HUES6 (cell line): Measurements from ENCODE around the gene PROP1.
"Not testable (repeated sequence)": the region's sequence is repeated elsewhere in the genome, so short reads cannot be mapped to it uniquely, and the experiment has no call there.

Experiments used
- H3K27ac ChIP-seq: 2 replicates; pipeline ENCODE4 v1.7.0; 2013; ENCODE audit warnings: low read depth, mild to moderate bottlenecking, low read length, inconsistent platforms
- H3K27me3 ChIP-seq: 2 replicates; pipeline ENCODE4 v1.6.1; 2013; ENCODE audit warnings: low read length; ENCODE audit not compliant: control insufficient read depth, insufficient read depth
- H3K36me3 ChIP-seq: 2 replicates; pipeline ENCODE4 v1.6.1; 2013; ENCODE audit warnings: low read length; ENCODE audit not compliant: control insufficient read depth, insufficient read depth
- H3K4me1 ChIP-seq: 2 replicates; pipeline ENCODE4 v1.6.1; 2013; ENCODE audit warnings: low read length; ENCODE audit not compliant: control insufficient read depth, insufficient read depth
- H3K4me3 ChIP-seq: 2 replicates; pipeline ENCODE4 v1.5.1; 2013; ENCODE audit warnings: low read depth, low read length
- H3K9ac ChIP-seq: one replicate; pipeline ENCODE4 v1.6.1; 2013; ENCODE audit warnings: mild to moderate bottlenecking, low read length
- H3K9me3 ChIP-seq: 2 replicates; pipeline ENCODE4 v1.6.1; 2013; ENCODE audit warnings: low read depth, low read length; ENCODE audit not compliant: control insufficient read depth, insufficient read depth

The PROP1 gene

DNA sequence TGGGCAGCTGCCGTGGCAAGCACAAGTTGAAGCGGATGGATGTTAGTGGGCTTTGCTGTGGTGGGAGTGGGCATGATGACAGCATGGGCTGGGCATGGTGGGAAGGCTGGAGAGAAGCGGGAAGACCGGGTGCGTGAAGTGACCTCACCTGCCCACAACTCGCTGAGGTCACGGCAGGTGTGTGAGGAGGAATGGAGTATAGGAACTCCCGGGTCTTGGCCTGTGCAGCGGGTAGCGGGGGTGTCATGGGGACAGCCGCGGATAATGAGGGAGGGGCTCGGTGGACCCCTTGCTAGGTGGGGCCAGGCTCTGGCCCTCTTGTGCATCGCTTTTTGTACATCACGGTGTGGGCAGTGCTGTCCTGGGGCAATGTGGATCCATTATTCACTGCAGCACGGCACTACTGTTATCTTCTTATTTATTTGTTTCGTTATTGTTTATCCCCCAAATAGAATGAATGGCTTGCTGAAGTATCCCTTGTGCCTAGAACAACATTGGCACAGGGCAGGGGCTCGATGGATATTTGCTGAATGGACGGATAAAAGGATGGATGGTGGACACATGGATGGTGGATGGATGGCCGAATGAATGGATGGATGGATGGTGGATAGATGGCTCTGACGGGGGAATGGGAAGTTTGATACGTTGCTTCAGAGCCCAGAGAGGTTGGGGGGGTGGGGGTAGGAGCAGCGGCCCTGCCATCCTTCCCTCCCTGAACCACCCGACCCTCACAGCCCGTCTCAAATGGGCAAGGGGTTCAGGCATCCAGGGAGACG is 14.6 kb downstream of the PROP1 start:
- no peak overlapping the region for H3K4me3 ChIP-seq
- no peak overlapping the region for H3K9ac ChIP-seq
- no peaks in the 10 kb centered on the region for H3K9me3 ChIP-seq
- no peak overlapping the region for H3K27ac ChIP-seq
- peaks cover 4% of the 10 kb centered on the region; the same call in 1 of the 2 replicates for H3K4me1 ChIP-seq
- H3K36me3 ChIP-seq = no peaks in the 10 kb centered on the region
- peaks cover 14% of the 10 kb centered on the region; the same call in 1 of the 2 replicates for H3K27me3 ChIP-seq

DNA sequence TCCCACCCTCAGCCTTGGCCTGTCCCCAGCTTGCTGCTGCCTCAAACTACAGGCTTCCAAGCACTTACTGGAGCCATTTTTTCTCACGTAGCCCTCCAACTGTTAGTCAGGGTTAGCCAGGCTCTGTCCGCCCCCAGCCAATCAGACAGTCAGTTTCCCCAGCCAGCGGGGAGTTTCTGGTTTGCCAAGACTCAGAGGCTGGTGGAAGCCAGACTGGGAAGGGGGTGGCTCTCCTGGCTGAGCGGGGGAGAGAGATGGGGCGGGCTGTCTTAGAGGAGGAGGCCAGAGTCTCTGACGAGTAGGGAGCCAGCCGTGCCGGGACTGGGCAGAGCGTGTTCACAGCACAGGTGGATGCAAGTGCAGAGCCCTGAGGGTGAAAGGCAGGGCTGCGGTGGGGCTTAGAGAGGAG is 15.3 kb downstream of the PROP1 start:
- Histone ChIP-seq H3K27ac (no peak overlapping the region), H3K27me3 (peaks cover 14% of the 10 kb centered on the region; the same call in 1 of the 2 replicates)

DNA sequence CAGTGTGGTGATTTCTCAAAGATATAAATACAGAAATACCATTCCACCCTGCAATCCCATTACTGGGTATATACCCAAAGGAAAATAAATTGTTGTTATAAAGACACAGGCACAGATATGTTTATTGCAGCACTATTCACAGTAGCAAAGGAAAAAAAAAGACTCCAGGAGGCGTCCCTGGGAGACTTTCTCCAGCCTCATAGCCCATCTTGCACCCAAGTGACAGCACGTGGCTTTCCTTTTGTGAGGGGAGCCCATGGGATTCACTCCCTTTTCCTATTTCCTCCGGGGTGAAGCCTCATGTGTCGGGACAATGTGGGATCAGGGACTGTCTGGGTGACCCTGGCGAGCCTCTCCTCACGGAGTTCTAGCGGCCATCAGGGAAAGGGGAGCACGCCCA is 18.4 kb downstream of the PROP1 start:
- H3K4me1 ChIP-seq, H3K27ac ChIP-seq, H3K9me3 ChIP-seq, H3K36me3 ChIP-seq, H3K4me3 ChIP-seq, H3K9ac ChIP-seq, H3K27me3 ChIP-seq: not testable (repeated sequence)

More for the DNA sequence above, 15.3 kb downstream of the PROP1 start:
- no peaks in the 10 kb centered on the region for H3K36me3 ChIP-seq
- no peak overlapping the region for H3K9ac ChIP-seq
- H3K4me3 ChIP-seq = no peak overlapping the region
- H3K9me3 ChIP-seq = no peaks in the 10 kb centered on the region
- peaks cover 4% of the 10 kb centered on the region; the same call in 1 of the 2 replicates for H3K4me1 ChIP-seq

DNA sequence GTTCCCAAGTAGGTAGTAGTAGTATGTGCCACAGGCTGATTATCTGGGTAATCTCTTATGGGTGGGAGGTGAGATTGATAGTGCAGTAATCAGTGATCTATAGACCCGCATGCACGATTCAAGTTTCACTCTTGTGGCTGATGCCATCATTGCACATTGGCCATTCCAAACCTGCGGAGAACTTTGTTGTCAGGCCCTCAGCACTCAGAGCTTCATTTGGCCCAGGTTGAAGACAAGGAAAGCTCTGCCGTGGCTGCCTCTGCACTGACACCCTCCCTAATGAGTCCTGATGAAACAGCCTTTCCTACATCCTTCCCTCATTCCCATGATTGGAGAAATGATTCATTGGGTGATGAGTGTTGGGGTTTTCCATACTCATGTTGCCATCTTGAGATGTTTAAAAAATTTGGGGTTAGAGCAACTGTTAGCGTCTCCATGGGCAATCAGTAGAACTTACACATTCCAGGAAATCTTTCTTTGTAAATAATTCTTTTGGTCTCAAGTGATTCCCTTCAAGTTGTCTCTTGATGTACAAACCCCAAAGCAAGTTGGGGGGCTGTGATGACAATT is 22.9 kb downstream of the PROP1 start:
- H3K9ac ChIP-seq = no peak overlapping the region
- peaks cover 13% of the 10 kb centered on the region for H3K9me3 ChIP-seq
- H3K27ac ChIP-seq = no peak overlapping the region
- no peak overlapping the region for H3K4me3 ChIP-seq
- H3K27me3 ChIP-seq = no peaks in the 10 kb centered on the region
- no peaks in the 10 kb centered on the region for H3K4me1 ChIP-seq
- no peaks in the 10 kb centered on the region for H3K36me3 ChIP-seq

DNA sequence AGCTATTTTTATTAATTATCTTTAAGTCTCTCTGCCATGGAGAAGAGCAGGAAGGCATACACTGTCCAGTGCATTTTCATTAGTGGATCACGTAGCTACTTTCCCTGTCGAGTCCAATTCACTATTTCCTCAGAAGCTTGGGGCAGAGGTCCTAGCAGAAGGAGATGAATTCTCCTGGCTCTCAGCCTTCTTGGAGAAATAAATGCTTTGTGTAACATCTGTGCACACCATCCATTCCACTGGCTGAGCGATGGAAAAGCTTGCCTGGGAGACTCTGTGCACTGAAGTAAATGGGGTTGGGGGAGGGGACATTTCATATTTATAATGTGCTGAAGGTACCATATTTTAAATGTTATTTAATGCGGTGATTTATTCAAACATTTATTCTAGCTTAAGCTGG is 23.4 kb downstream of the PROP1 start:
- Histone ChIP-seq H3K4me3 (no peak overlapping the region), H3K36me3 (no peaks in the 10 kb centered on the region), H3K27ac (no peak overlapping the region), H3K9ac (no peak overlapping the region), H3K9me3 (peaks cover 13% of the 10 kb centered on the region), H3K27me3 (no peaks in the 10 kb centered on the region), H3K4me1 (no peaks in the 10 kb centered on the region)

DNA sequence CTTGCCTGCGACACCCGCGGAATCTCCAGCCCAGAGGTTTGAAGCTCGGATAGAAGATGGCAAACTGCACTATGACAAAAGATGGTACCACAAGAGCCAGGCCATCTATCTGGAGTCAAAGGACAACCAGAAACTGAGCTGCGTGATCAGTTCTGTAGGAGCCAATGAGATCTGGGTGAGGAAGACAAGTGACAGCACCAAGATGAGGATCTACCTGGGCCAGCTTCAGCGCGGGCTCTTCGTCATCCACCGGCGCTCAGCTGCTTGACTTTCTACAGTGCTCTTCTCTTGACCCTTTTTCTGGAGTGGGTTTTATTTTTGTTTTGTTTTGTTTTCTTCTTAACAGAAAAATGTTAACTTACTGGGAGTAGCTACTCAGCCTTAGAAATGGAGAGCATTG is 24.0 kb downstream of the PROP1 start:
- H3K4me1 ChIP-seq, H3K27me3 ChIP-seq, H3K4me3 ChIP-seq, H3K36me3 ChIP-seq, H3K27ac ChIP-seq, H3K9ac ChIP-seq: not testable (repeated sequence)
- peaks cover 13% of the 10 kb centered on the region for H3K9me3 ChIP-seq

DNA sequence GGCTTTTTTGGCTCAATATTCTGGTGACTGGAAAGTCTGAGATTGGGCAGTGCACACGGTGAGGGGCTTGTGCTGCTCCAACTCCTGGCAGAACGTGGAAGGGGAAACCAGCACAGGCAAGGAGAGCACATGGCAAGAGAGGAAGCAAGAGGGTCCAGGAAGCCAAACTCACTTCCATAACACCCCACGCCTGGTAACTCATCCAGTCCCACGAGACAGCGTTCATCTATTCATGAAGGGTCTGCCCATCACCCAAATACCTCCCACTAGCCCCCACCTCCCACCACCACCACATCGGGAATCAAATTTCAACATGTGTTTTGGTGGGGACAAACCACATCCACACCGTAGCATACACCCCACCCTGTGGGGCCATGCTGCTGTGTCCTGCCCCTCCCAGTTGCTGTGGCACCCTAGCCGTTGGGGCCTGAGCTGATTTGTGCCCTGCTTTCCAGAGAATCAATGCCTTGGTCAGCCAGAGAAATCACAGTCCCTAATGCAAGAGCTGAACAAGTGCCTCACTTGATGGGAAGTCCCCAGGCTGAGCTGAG is 27.3 kb downstream of the PROP1 start:
- Histone ChIP-seq H3K4me1 (no peaks in the 10 kb centered on the region), H3K36me3 (peaks cover 7% of the 10 kb centered on the region; the same call in 1 of the 2 replicates), H3K9ac (no peak overlapping the region), H3K27me3 (no peaks in the 10 kb centered on the region), H3K9me3 (peaks cover 13% of the 10 kb centered on the region), H3K4me3 (no peak overlapping the region), H3K27ac (no peak overlapping the region)

DNA sequence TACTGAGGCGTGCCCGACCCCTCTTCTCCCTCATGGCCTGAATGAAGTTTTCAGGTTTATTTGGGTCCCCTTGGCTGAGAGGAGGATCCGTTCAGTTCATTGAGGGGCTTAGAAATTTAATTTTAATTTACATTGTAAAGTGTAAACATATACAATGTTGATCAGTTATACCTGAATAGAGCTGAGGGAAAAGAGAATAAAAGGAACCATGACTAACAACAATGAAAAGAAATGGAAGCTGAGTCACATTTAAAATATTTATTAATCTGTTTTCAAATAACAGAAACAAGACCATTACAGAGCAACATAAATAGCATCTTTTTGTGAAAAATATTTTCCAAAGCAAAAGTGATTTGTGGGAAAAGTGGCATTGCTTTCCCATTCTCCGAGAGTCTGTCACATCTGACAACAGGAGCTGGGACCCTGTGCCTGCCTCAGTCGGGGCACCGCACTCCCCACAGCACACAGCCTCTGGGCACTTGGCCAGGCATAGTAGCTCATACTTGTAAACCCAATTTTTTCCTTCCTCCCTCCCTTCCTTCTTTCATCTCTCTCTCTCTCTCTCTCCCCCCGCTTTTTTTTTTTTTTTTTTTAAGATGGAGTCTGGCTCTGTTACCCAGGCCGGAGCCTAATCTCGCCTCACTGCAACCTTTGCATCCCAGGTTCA is 28.7 kb downstream of the PROP1 start:
- H3K27me3 ChIP-seq = no peaks in the 10 kb centered on the region

DNA sequence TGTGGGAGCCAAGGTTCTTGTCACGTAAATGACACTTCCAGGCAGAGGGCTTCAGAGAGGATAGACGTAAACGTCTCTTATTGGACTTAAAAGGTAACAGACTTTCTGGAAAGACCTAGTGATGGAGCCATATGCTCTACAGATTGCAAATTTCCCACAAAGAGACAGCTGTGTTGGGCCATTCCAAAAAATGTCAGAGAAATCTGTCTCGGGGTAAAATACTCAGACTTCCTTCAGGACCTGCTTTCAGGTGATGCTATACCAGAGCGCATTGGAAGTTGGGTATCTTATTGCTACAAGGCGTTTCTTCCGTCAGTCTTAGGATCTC is 29.2 kb downstream of the PROP1 start:
- Histone ChIP-seq H3K36me3 (peaks cover 7% of the 10 kb centered on the region; the same call in 1 of the 2 replicates), H3K9ac (no peak overlapping the region), H3K4me1 (no peaks in the 10 kb centered on the region), H3K4me3 (no peak overlapping the region), H3K27me3 (no peaks in the 10 kb centered on the region), H3K9me3 (peaks cover 16% of the 10 kb centered on the region), H3K27ac (no peak overlapping the region)

More for the DNA sequence above, 28.7 kb downstream of the PROP1 start:
- H3K4me3 ChIP-seq = no peak overlapping the region
- no peak overlapping the region for H3K9ac ChIP-seq
- peaks cover 7% of the 10 kb centered on the region; the same call in 1 of the 2 replicates for H3K36me3 ChIP-seq
- no peak overlapping the region for H3K27ac ChIP-seq
- H3K4me1 ChIP-seq = no peaks in the 10 kb centered on the region
- peaks cover 15% of the 10 kb centered on the region for H3K9me3 ChIP-seq

DNA sequence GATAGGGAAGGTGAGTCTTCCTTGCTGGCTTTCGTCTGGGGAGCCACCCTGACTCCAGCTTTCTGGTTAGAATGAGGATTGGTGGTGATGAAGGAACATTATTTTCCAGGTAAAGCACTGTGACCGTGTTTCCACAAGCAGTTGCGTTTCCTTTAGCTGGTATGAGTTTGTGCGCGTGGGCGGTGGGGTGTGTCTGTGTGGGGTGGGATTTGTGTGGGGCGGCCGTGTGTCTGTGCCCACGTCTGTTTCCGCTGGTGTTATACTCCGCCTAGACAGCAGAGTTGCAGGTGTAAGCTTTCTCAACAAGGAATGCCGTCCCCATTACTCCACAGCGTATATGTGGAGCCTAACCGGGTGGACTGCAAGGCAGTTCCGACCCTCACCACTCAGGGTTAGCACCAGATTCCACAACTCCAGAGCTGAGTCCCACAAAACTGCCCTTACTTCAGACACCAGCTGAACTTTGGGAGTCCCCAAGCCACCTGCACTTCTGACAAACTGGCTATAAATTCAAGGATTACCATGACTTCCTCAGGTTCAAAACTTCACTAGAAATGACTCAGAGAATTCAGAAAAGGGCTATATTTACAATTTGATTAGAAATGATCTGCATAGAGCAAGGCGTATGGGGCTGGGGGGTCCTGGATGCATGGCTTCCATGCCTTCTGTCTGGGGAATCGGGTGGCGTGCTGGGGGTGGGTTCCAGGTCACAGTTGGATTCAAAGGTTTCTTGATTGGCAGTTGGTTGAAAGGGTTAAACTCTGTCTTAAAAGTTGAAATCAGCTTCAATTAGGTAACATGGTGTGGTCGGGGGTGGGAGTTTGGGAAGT is 29.8 kb downstream of the PROP1 start:
- Histone ChIP-seq H3K36me3 (peaks cover 7% of the 10 kb centered on the region; the same call in 1 of the 2 replicates), H3K27me3 (no peaks in the 10 kb centered on the region), H3K9me3 (peaks cover 16% of the 10 kb centered on the region), H3K9ac (no peak overlapping the region), H3K27ac (no peak overlapping the region), H3K4me1 (no peaks in the 10 kb centered on the region), H3K4me3 (no peak overlapping the region)
